Neural progenitor cell (in vitro differentiated cells): ENCODE data around the gene LPCAT3. TPM values are rescaled to one million over a fixed set of nuclear protein-coding genes. Genes with fewer than 3 reads are reported as not detected.

Experiments
- DNase-seq: peaks from one replicate; pipeline ENCODE4 v3.0.0-alpha.2; 2016; ENCODE audit warnings: low spot score
- H2AFZ ChIP-seq: fragments of 200-600 bp; sonication (generic); replicated peaks from 2 replicates; pipeline ENCODE4 v1.6.1; 2016; ENCODE audit warnings: antibody characterized with exemption
- H3F3A ChIP-seq: fragments of 200-600 bp; sonication (generic); 2 replicates; pipeline ENCODE4 v1.6.1; 2016; ENCODE audit warnings: antibody characterized with exemption, low read depth
- H3K27ac ChIP-seq: fragments of 200-600 bp; sonication (generic); 2 replicates; pipeline ENCODE4 v1.5.1; 2016; ENCODE audit warnings: mild to moderate bottlenecking
- H3K27me3 ChIP-seq: fragments of 200-600 bp; sonication (generic); 2 replicates; pipeline ENCODE4 v1.6.1; 2016; ENCODE audit warnings: mild to moderate bottlenecking, moderate library complexity
- H3K36me3 ChIP-seq: fragments of 200-600 bp; sonication (generic); 2 replicates; pipeline ENCODE4 v1.5.1; 2016
- H3K4me1 ChIP-seq: fragments of 200-600 bp; sonication (generic); 2 replicates; pipeline ENCODE4 v1.6.1; 2016; ENCODE audit warnings: mixed run types
- H3K4me2 ChIP-seq: fragments of 200-600 bp; sonication (generic); 2 replicates; pipeline ENCODE4 v1.6.1; 2016
- H3K4me3 ChIP-seq: fragments of 200-600 bp; sonication (generic); 2 replicates; pipeline ENCODE4 v1.5.1; 2016
- H3K79me2 ChIP-seq: fragments of 200-600 bp; sonication (generic); 2 replicates; pipeline ENCODE4 v1.6.1; 2016; ENCODE audit warnings: low read depth
- H3K9ac ChIP-seq: fragments of 200-600 bp; sonication (generic); 2 replicates; pipeline ENCODE4 v1.6.1; 2016
- H3K9me3 ChIP-seq: fragments of 200-600 bp; sonication (generic); 2 replicates; pipeline ENCODE4 v1.5.1; 2016; ENCODE audit warnings: low read depth
- H4K20me1 ChIP-seq: fragments of 200-600 bp; sonication (generic); 2 replicates; pipeline ENCODE4 v1.6.1; 2016; ENCODE audit warnings: low read depth
- H3K27ac Mint-ChIP-seq: 3 replicates; pipeline ENCODE4 v1.8.0; 2021; ENCODE audit warnings: mixed read lengths
- H3K27me3 Mint-ChIP-seq: 2 replicates; pipeline ENCODE4 v1.8.0; 2022; ENCODE audit warnings: low read depth, mild to moderate bottlenecking, inconsistent platforms, moderate library complexity, mixed read lengths; ENCODE audit not compliant: insufficient read depth
- H3K36me3 Mint-ChIP-seq: 3 replicates; pipeline ENCODE4 v1.8.0; 2021; ENCODE audit warnings: mixed read lengths
- H3K4me1 Mint-ChIP-seq: 3 replicates; pipeline ENCODE4 v1.8.0; 2021; ENCODE audit warnings: mixed read lengths
- H3K4me3 Mint-ChIP-seq: 3 replicates; pipeline ENCODE4 v1.8.0; 2021; ENCODE audit warnings: mild to moderate bottlenecking, moderate library complexity, mixed read lengths
- H3K9me3 Mint-ChIP-seq: 3 replicates; pipeline ENCODE4 v1.8.0; 2020; ENCODE audit warnings: mixed read lengths
- CTCF ChIP-seq: fragments of 200-600 bp; sonication (generic); IDR thresholded peaks from 2 replicates; pipeline ENCODE4 v1.5.1; 2017; ENCODE audit warnings: antibody characterized with exemption, mild to moderate bottlenecking
- EZH2 ChIP-seq: fragments of 200-600 bp; sonication (generic); IDR thresholded peaks from 2 replicates; pipeline ENCODE4 v1.6.1; 2017; ENCODE audit warnings: antibody characterized with exemption, mild to moderate bottlenecking, moderate library complexity
- EZH2phosphoT487 ChIP-seq: fragments of 200-600 bp; sonication (generic); IDR thresholded peaks from 2 replicates; pipeline ENCODE4 v1.6.1; 2017; ENCODE audit warnings: antibody characterized with exemption
- total RNA-seq: library from RNA; depleted of rRNA; stranded (reverse); fragments of >200 nt; gene quantifications from 2 replicates; pipeline ENCODE4 v1.2.3, GENCODE V29; 2015; ENCODE audit warnings: low replicate concordance

LPCAT3 gene
- total RNA-seq, 1 donor from 2014 or later, result 18.1 TPM

GRCh38 chr12:6941782-6942181 lies 76.5 kb downstream of the LPCAT3 start:
- peaks cover 20% of the 10 kb centered on the region for H3K36me3 Mint-ChIP-seq
- H3K4me3 ChIP-seq, result no peak overlapping the region
- no peaks in the 10 kb centered on the region for H3K27me3 ChIP-seq
- no peak for DNase-seq
- no peak overlapping the region for H3K4me2 ChIP-seq
- H3K27ac Mint-ChIP-seq, result no peak overlapping the region
- peaks cover 13% of the 10 kb centered on the region for H4K20me1 ChIP-seq
- H3K9me3 ChIP-seq, result no peaks in the 10 kb centered on the region
- peaks cover 29% of the 10 kb centered on the region for H3K79me2 ChIP-seq
- H3K4me1 ChIP-seq, result peaks cover 29% of the 10 kb centered on the region
- peaks cover 50% of the 10 kb centered on the region for H3K4me1 Mint-ChIP-seq
- no peaks in the 10 kb centered on the region for H3K36me3 ChIP-seq
- no peaks in the 10 kb centered on the region for H3K9me3 Mint-ChIP-seq
- peaks cover 32% of the 10 kb centered on the region for H3K27me3 Mint-ChIP-seq
- peaks cover 78% of the 10 kb centered on the region for H3F3A ChIP-seq
- no peak overlapping the region for H2AFZ ChIP-seq
- no peak overlapping the region for H3K27ac ChIP-seq
- H3K9ac ChIP-seq, result no peak overlapping the region
- no peak overlapping the region for H3K4me3 Mint-ChIP-seq
- TF ChIP-seq EZH2phosphoT487 (no peak), EZH2 (no peak), CTCF (no peak)

GRCh38 chr12:6941267-6941666 lies 77.0 kb downstream of the LPCAT3 start:
- H3K27ac ChIP-seq, result no peak overlapping the region
- peaks cover 25% of the 10 kb centered on the region for H3K4me1 ChIP-seq
- Mint-ChIP-seq H3K36me3 (peaks cover 18% of the 10 kb centered on the region), H3K27ac (no peak overlapping the region), H3K27me3 (peaks cover 37% of the 10 kb centered on the region), H3K4me3 (no peak overlapping the region), H3K9me3 (no peaks in the 10 kb centered on the region), H3K4me1 (peaks cover 53% of the 10 kb centered on the region)
- H4K20me1 ChIP-seq, result peaks cover 16% of the 10 kb centered on the region
- H3F3A ChIP-seq, result peaks cover 78% of the 10 kb centered on the region
- peaks cover 29% of the 10 kb centered on the region for H3K79me2 ChIP-seq
- TF ChIP-seq CTCF, result no peak
- no peak for TF ChIP-seq EZH2
- TF ChIP-seq EZH2phosphoT487, result no peak
- H3K9me3 ChIP-seq, result no peaks in the 10 kb centered on the region
- no peaks in the 10 kb centered on the region for H3K36me3 ChIP-seq
- H3K4me2 ChIP-seq, result no peak overlapping the region
- no peak overlapping the region for H2AFZ ChIP-seq
- no peak for DNase-seq
- H3K27me3 ChIP-seq, result no peaks in the 10 kb centered on the region
- no peak overlapping the region for H3K9ac ChIP-seq
- no peak overlapping the region for H3K4me3 ChIP-seq

- no peaks in the 10 kb centered on the region for H3K9me3 ChIP-seq
- peaks cover 41% of the 10 kb centered on the region for H3K27me3 Mint-ChIP-seq
- no peak overlapping the region for H3K4me2 ChIP-seq
- H3K9ac ChIP-seq, result no peak overlapping the region
- H3K27ac Mint-ChIP-seq, result peak overlapping the region; percentile 28
- H3K4me1 ChIP-seq, result peaks cover 11% of the 10 kb centered on the region
- no peaks in the 10 kb centered on the region for H3K27me3 ChIP-seq
- peaks cover 30% of the 10 kb centered on the region for H3K36me3 Mint-ChIP-seq
- TF ChIP-seq CTCF, result no peak
- TF ChIP-seq EZH2, result no peak
- TF ChIP-seq EZH2phosphoT487, result no peak
- peak overlapping the region; percentile 77 for H3K4me3 Mint-ChIP-seq
- peaks cover 23% of the 10 kb centered on the region for H3K79me2 ChIP-seq
- H3F3A ChIP-seq, result peaks cover 75% of the 10 kb centered on the region
- no peaks in the 10 kb centered on the region for H3K36me3 ChIP-seq
- H2AFZ ChIP-seq, result no peak overlapping the region
- peaks cover 2% of the 10 kb centered on the region for H3K9me3 Mint-ChIP-seq
- no peak for DNase-seq
- H3K4me3 ChIP-seq, result no peak overlapping the region
- no peak overlapping the region for H3K27ac ChIP-seq
- H3K4me1 Mint-ChIP-seq, result peaks cover 50% of the 10 kb centered on the region
- H4K20me1 ChIP-seq, result peaks cover 16% of the 10 kb centered on the region
These were observed 79.1 kb downstream of the LPCAT3 start for GRCh38 chr12:6939191-6939540.
